Adrenal gland (tissue), 5 donors: ENCODE measurements around the gene DDX31.
A peak's percentile ranks its signal among the peaks of the same experiment; 100 is the strongest.

Experiments
- CTCF ChIP-seq, 6 experiments: fragments of 450-650 bp in 4 of 6; fragments of 200-600 bp in 2 of 6; sonication (generic) in 1 of 6; IDR thresholded peaks; 1 replicate in 5 of 6; 2 replicates in 1 of 6; pipeline versions ENCODE4 v1.5.1 to v1.8.0; 2016 to 2021; ENCODE audit warnings: antibody characterized with exemption in 6 of 6, mild to moderate bottlenecking in 2 of 6, moderate library complexity in 1 of 6
- POLR2A ChIP-seq, 2 donors: fragments of 450-650 bp; IDR thresholded peaks; one replicate each; pipeline ENCODE4 v1.6.1; 2017; ENCODE audit warnings: antibody characterized with exemption in 2 of 2, mild to moderate bottlenecking in 2 of 2, moderate library complexity in 1 of 2
- donor health status: DM: no; HTN: no; CAD: no.

- TF ChIP-seq CTCF (IDR thresholded peaks at IDR 0.05): peak in 1 of 6 experiments; percentile 26
- no peak for TF ChIP-seq POLR2A (IDR thresholded peaks at IDR 0.05)
Observed at GRCh38 chr9:132651259-132651658, 18.5 kb downstream of the DDX31 start.
